K562 (cell line): ENCODE data around the gene POLD1. TPM values are rescaled to one million over a fixed set of nuclear protein-coding genes. Genes with fewer than 3 reads are reported as not detected.

Experiments
- polyA plus RNA-seq, 8 experiments: library from polyadenylated mRNA; depleted of rRNA in 4 of 8; stranded (reverse) in 5 of 8; unstranded in 3 of 8; fragments of >200 nt; fragmentation: Nextera tagmentation in 2 of 8; fragmentation: Illumina TruSeq in 1 of 8; extraction: Ambion mirVana in 2 of 8; extraction: Trizol in 1 of 8; gene quantifications; 2 replicates each; pipeline versions ENCODE4 v1.2.1 to v1.2.3, GENCODE V29; 2011 to 2014; ENCODE audit warnings: inconsistent platforms in 1 of 8, missing spikeins in 1 of 8
- total RNA-seq, 7 experiments: library from RNA; depleted of rRNA in 6 of 7; stranded (reverse); fragments of >200 nt in 6 of 7; fragmentation: Illumina TruSeq in 2 of 7; extraction: Trizol in 2 of 7; gene quantifications; 2 replicates each; pipeline versions ENCODE4 v1.2.1 to v1.2.3, GENCODE V29; 2011 to 2021; ENCODE audit warnings: low replicate concordance in 1 of 7

POLD1 gene
- total and polyA plus RNA-seq, 9 of the 15 experiments (the other 6 are each of a cell fraction or from before 2014, with no cell fraction given): 1.3 to 312 (median 47.8) TPM

Other genes starting within 250 kb of the POLD1 start
Only the 7 nearest of the 12 such genes appear.
- 1.8 and 4.0 TPM in 2 replicates for gene KCNC3, start 55.0 kb upstream of the POLD1 start, total RNA-seq (2014; rRNA removed)
- 1.4 and 1.7 TPM in 2 replicates for gene KCNC3, start 55.0 kb upstream of the POLD1 start, total RNA-seq (2014; rRNA removed; fragmentation: Illumina TruSeq; extraction: Trizol)
- 2.1 and 3.0 TPM in 2 replicates for gene KCNC3, start 55.0 kb upstream of the POLD1 start, total RNA-seq (2015; rRNA removed; fragmentation: Illumina TruSeq; extraction: Trizol)
- 20.2 and 26.2 TPM in 2 replicates for gene KCNC3, start 55.0 kb upstream of the POLD1 start, total RNA-seq (2021)
- 2.0 and 3.7 TPM in 2 replicates for gene KCNC3, start 55.0 kb upstream of the POLD1 start, polyA plus RNA-seq (2011; rRNA removed)
- 14.9 and 16.4 TPM in 2 replicates for gene KCNC3, start 55.0 kb upstream of the POLD1 start, polyA plus RNA-seq (2014; fragmentation: Illumina TruSeq; extraction: Trizol)
- gene KCNC3, start 55.0 kb upstream of the POLD1 start, polyA plus RNA-seq (2014; fragmentation: Nextera tagmentation; extraction: Ambion mirVana): under 1 TPM; 0.03 to 0.06 TPM
- gene KCNC3, start 55.0 kb upstream of the POLD1 start, polyA plus RNA-seq (2014; rRNA removed): 13.2 and 14.2 TPM in 2 replicates
- 0.41 and 0.78 TPM in 2 replicates for gene NAPSA, start 18.7 kb upstream of the POLD1 start, total RNA-seq (2014; rRNA removed)
- gene NAPSA, start 18.7 kb upstream of the POLD1 start, total RNA-seq (2014; rRNA removed; fragmentation: Illumina TruSeq; extraction: Trizol): 0.45 and 0.65 TPM in 2 replicates
- 0.45 and 0.76 TPM in 2 replicates for gene NAPSA, start 18.7 kb upstream of the POLD1 start, total RNA-seq (2015; rRNA removed; fragmentation: Illumina TruSeq; extraction: Trizol)
- 1.9 and 2.3 TPM in 2 replicates for gene NAPSA, start 18.7 kb upstream of the POLD1 start, total RNA-seq (2021)
- gene NAPSA, start 18.7 kb upstream of the POLD1 start, polyA plus RNA-seq (2011; rRNA removed): 1.2 and 1.9 TPM in 2 replicates
- 0.89 and 1.1 TPM in 2 replicates for gene NAPSA, start 18.7 kb upstream of the POLD1 start, polyA plus RNA-seq (2014; fragmentation: Illumina TruSeq; extraction: Trizol)
- under 1 TPM; 0.25 to 0.49 TPM for gene NAPSA, start 18.7 kb upstream of the POLD1 start, polyA plus RNA-seq (2014; fragmentation: Nextera tagmentation; extraction: Ambion mirVana)
- gene NAPSA, start 18.7 kb upstream of the POLD1 start, polyA plus RNA-seq (2014; rRNA removed): 0.69 and 1.6 TPM in 2 replicates
- 51.4 and 68.1 TPM in 2 replicates for gene NR1H2, start 7.9 kb upstream of the POLD1 start, total RNA-seq (2014; rRNA removed)
- 10.6 and 12.3 TPM in 2 replicates for gene NR1H2, start 7.9 kb upstream of the POLD1 start, total RNA-seq (2014; rRNA removed; fragmentation: Illumina TruSeq; extraction: Trizol)
- 32.9 and 35.0 TPM in 2 replicates for gene NR1H2, start 7.9 kb upstream of the POLD1 start, total RNA-seq (2015; rRNA removed; fragmentation: Illumina TruSeq; extraction: Trizol)
- gene NR1H2, start 7.9 kb upstream of the POLD1 start, total RNA-seq (2021): 56.7 and 58.2 TPM in 2 replicates
- 24.0 and 37.5 TPM in 2 replicates for gene NR1H2, start 7.9 kb upstream of the POLD1 start, polyA plus RNA-seq (2011; rRNA removed)
- gene NR1H2, start 7.9 kb upstream of the POLD1 start, polyA plus RNA-seq (2014; fragmentation: Illumina TruSeq; extraction: Trizol): 23.8 and 51.0 TPM in 2 replicates
- gene NR1H2, start 7.9 kb upstream of the POLD1 start, polyA plus RNA-seq (2014; fragmentation: Nextera tagmentation; extraction: Ambion mirVana): 1 to 10 TPM in 1 of 2 experiments, under 1 TPM in 1; 0.11 to 1.5 TPM
- gene NR1H2, start 7.9 kb upstream of the POLD1 start, polyA plus RNA-seq (2014; rRNA removed): 61.9 and 73.8 TPM in 2 replicates
- gene SPIB, start 34.6 kb downstream of the POLD1 start, total RNA-seq (2014; rRNA removed): 0.33 and 0.45 TPM in 2 replicates
- 0.22 and 0.25 TPM in 2 replicates for gene SPIB, start 34.6 kb downstream of the POLD1 start, total RNA-seq (2014; rRNA removed; fragmentation: Illumina TruSeq; extraction: Trizol)
- 0.40 and 0.45 TPM in 2 replicates for gene SPIB, start 34.6 kb downstream of the POLD1 start, total RNA-seq (2015; rRNA removed; fragmentation: Illumina TruSeq; extraction: Trizol)
- 1.0 and 1.3 TPM in 2 replicates for gene SPIB, start 34.6 kb downstream of the POLD1 start, total RNA-seq (2021)
- gene SPIB, start 34.6 kb downstream of the POLD1 start, polyA plus RNA-seq (2011; rRNA removed): 0.46 and 0.60 TPM in 2 replicates
- 0.24 and 0.76 TPM in 2 replicates for gene SPIB, start 34.6 kb downstream of the POLD1 start, polyA plus RNA-seq (2014; fragmentation: Illumina TruSeq; extraction: Trizol)
- under 1 TPM in 1 of 2 experiments, not detected in 1; 0.06 TPM for gene SPIB, start 34.6 kb downstream of the POLD1 start, polyA plus RNA-seq (2014; fragmentation: Nextera tagmentation; extraction: Ambion mirVana)
- 0.53 and 0.92 TPM in 2 replicates for gene SPIB, start 34.6 kb downstream of the POLD1 start, polyA plus RNA-seq (2014; rRNA removed)
- gene MYBPC2, start 48.5 kb downstream of the POLD1 start, total RNA-seq (2014; rRNA removed): not detected in 2 replicates
- not detected in 2 replicates for gene MYBPC2, start 48.5 kb downstream of the POLD1 start, total RNA-seq (2014; rRNA removed; fragmentation: Illumina TruSeq; extraction: Trizol)
- not detected in 2 replicates for gene MYBPC2, start 48.5 kb downstream of the POLD1 start, total RNA-seq (2015; rRNA removed; fragmentation: Illumina TruSeq; extraction: Trizol)
- 0.04 TPM in 1 of 2 replicates, not detected in the other for gene MYBPC2, start 48.5 kb downstream of the POLD1 start, total RNA-seq (2021)
- 0.14 and 0.19 TPM in 2 replicates for gene MYBPC2, start 48.5 kb downstream of the POLD1 start, polyA plus RNA-seq (2011; rRNA removed)
- gene MYBPC2, start 48.5 kb downstream of the POLD1 start, polyA plus RNA-seq (2014; fragmentation: Illumina TruSeq; extraction: Trizol): not detected in 2 replicates
- gene MYBPC2, start 48.5 kb downstream of the POLD1 start, polyA plus RNA-seq (2014; fragmentation: Nextera tagmentation; extraction: Ambion mirVana): not detected
- gene MYBPC2, start 48.5 kb downstream of the POLD1 start, polyA plus RNA-seq (2014; rRNA removed): 0.01 TPM in 1 of 2 replicates, not detected in the other
- 40.4 and 48.9 TPM in 2 replicates for gene EMC10, start 92.2 kb downstream of the POLD1 start, total RNA-seq (2014; rRNA removed)
- gene EMC10, start 92.2 kb downstream of the POLD1 start, total RNA-seq (2014; rRNA removed; fragmentation: Illumina TruSeq; extraction: Trizol): 6.1 and 7.4 TPM in 2 replicates
- gene EMC10, start 92.2 kb downstream of the POLD1 start, total RNA-seq (2015; rRNA removed; fragmentation: Illumina TruSeq; extraction: Trizol): 25.2 and 25.8 TPM in 2 replicates
- 42.5 and 46.0 TPM in 2 replicates for gene EMC10, start 92.2 kb downstream of the POLD1 start, total RNA-seq (2021)
- 12.4 and 13.7 TPM in 2 replicates for gene EMC10, start 92.2 kb downstream of the POLD1 start, polyA plus RNA-seq (2011; rRNA removed)
- 13.1 and 27.3 TPM in 2 replicates for gene EMC10, start 92.2 kb downstream of the POLD1 start, polyA plus RNA-seq (2014; fragmentation: Illumina TruSeq; extraction: Trizol)
- 1 to 10 TPM; 1.4 to 2.9 TPM for gene EMC10, start 92.2 kb downstream of the POLD1 start, polyA plus RNA-seq (2014; fragmentation: Nextera tagmentation; extraction: Ambion mirVana)
- 34.5 and 38.2 TPM in 2 replicates for gene EMC10, start 92.2 kb downstream of the POLD1 start, polyA plus RNA-seq (2014; rRNA removed)
- 0.23 and 0.33 TPM in 2 replicates for gene GARIN5A, start 92.5 kb downstream of the POLD1 start, total RNA-seq (2014; rRNA removed)
- gene GARIN5A, start 92.5 kb downstream of the POLD1 start, total RNA-seq (2014; rRNA removed; fragmentation: Illumina TruSeq; extraction: Trizol): not detected in 2 replicates
- gene GARIN5A, start 92.5 kb downstream of the POLD1 start, total RNA-seq (2015; rRNA removed; fragmentation: Illumina TruSeq; extraction: Trizol): 0.47 TPM in 1 of 2 replicates, not detected in the other
- gene GARIN5A, start 92.5 kb downstream of the POLD1 start, total RNA-seq (2021): 0.31 and 0.82 TPM in 2 replicates
- 0.10 and 0.26 TPM in 2 replicates for gene GARIN5A, start 92.5 kb downstream of the POLD1 start, polyA plus RNA-seq (2011; rRNA removed)
- 0.57 and 0.59 TPM in 2 replicates for gene GARIN5A, start 92.5 kb downstream of the POLD1 start, polyA plus RNA-seq (2014; fragmentation: Illumina TruSeq; extraction: Trizol)
- gene GARIN5A, start 92.5 kb downstream of the POLD1 start, polyA plus RNA-seq (2014; fragmentation: Nextera tagmentation; extraction: Ambion mirVana): under 1 TPM in 1 of 2 experiments, not detected in 1; 0.13 TPM
- gene GARIN5A, start 92.5 kb downstream of the POLD1 start, polyA plus RNA-seq (2014; rRNA removed): 0.16 and 0.17 TPM in 2 replicates